H9 (cell line): Measurements from ENCODE around the gene BAIAP2. TPM values are rescaled to one million over a fixed set of nuclear protein-coding genes. Genes with fewer than 3 reads are reported as not detected.

Experiments used
- DNase-seq: peaks from one replicate; pipeline ENCODE4 v3.0.0-alpha.2; 2017
- H2AFZ ChIP-seq: one replicate; pipeline ENCODE4 v1.6.1; 2013; ENCODE audit warnings: mild to moderate bottlenecking, low read length, control low read depth, moderate library complexity
- H2AK5ac ChIP-seq: 2 replicates; pipeline ENCODE4 v1.6.1; 2013; ENCODE audit warnings: low read length, control low read depth, mixed read lengths; ENCODE audit not compliant: insufficient read length
- H2BK120ac ChIP-seq: one replicate; pipeline ENCODE4 v1.6.1; 2013; ENCODE audit warnings: low read depth, mild to moderate bottlenecking, low read length, control low read depth, inconsistent platforms; ENCODE audit not compliant: poor library complexity, severe bottlenecking
- H2BK12ac ChIP-seq: 2 replicates; pipeline ENCODE4 v1.6.1; 2013; ENCODE audit warnings: low read length, control low read depth, mixed read lengths, low read depth; ENCODE audit not compliant: insufficient read length
- H2BK15ac ChIP-seq: 2 replicates; pipeline ENCODE4 v1.6.1; 2013; ENCODE audit warnings: low read depth, low read length, control low read depth
- H2BK20ac ChIP-seq: one replicate; pipeline ENCODE4 v1.6.1; 2013; ENCODE audit warnings: low read depth, mild to moderate bottlenecking, low read length, control low read depth, inconsistent platforms; ENCODE audit not compliant: poor library complexity, severe bottlenecking
- H2BK5ac ChIP-seq: 2 replicates; pipeline ENCODE4 v1.6.1; 2013; ENCODE audit warnings: low read length, control low read depth, mixed read lengths; ENCODE audit not compliant: insufficient read length
- H3K14ac ChIP-seq: 2 replicates; pipeline ENCODE4 v1.6.1; 2013; ENCODE audit warnings: low read length, control low read depth; ENCODE audit not compliant: insufficient read depth
- H3K18ac ChIP-seq: 2 replicates; pipeline ENCODE4 v1.6.1; 2013; ENCODE audit warnings: low read depth, mild to moderate bottlenecking, mixed read lengths, low read length, control low read depth; ENCODE audit not compliant: insufficient read length
- H3K23ac ChIP-seq: 2 replicates; pipeline ENCODE4 v1.6.1; 2013; ENCODE audit warnings: low read length, control low read depth, mixed read lengths, low read depth; ENCODE audit not compliant: insufficient read length
- H3K23me2 ChIP-seq: 2 replicates; pipeline ENCODE4 v1.6.1; 2013; ENCODE audit warnings: low read depth, mild to moderate bottlenecking, mixed read lengths, low read length, control low read depth; ENCODE audit not compliant: insufficient read length, poor library complexity, severe bottlenecking
- H3K27ac ChIP-seq: 2 replicates; pipeline ENCODE4 v1.5.1; 2013; ENCODE audit warnings: low read length, control low read depth, mixed read lengths, low read depth; ENCODE audit not compliant: insufficient read length
- H3K27me3 ChIP-seq: 2 replicates; pipeline ENCODE4 v1.6.1; 2013; ENCODE audit warnings: low read length, control low read depth, inconsistent platforms; ENCODE audit not compliant: insufficient read depth
- H3K4ac ChIP-seq: 2 replicates; pipeline ENCODE4 v1.6.1; 2013; ENCODE audit warnings: low read depth, mild to moderate bottlenecking, control low read depth, inconsistent platforms, low read length, moderate library complexity
- H3K4me1 ChIP-seq: 2 replicates; pipeline ENCODE4 v1.6.1; 2013; ENCODE audit warnings: low read length, control low read depth, inconsistent platforms; ENCODE audit not compliant: insufficient read depth
- H3K4me2 ChIP-seq: 2 replicates; pipeline ENCODE4 v1.6.1; 2013; ENCODE audit warnings: low read length, control low read depth, mixed read lengths; ENCODE audit not compliant: insufficient read length, insufficient read depth
- H3K56ac ChIP-seq: 2 replicates; pipeline ENCODE4 v1.6.1; 2013; ENCODE audit warnings: low read depth, mild to moderate bottlenecking, mixed read lengths, low read length, control low read depth; ENCODE audit not compliant: insufficient read length
- H3K79me1 ChIP-seq: 2 replicates; pipeline ENCODE4 v1.6.1; 2013; ENCODE audit warnings: low read depth, mild to moderate bottlenecking, moderate library complexity, low read length, control low read depth, inconsistent platforms; ENCODE audit not compliant: insufficient read depth, poor library complexity, severe bottlenecking
- H3K79me2 ChIP-seq: 2 replicates; pipeline ENCODE4 v1.6.1; 2013; ENCODE audit warnings: low read length, control low read depth, inconsistent platforms; ENCODE audit not compliant: insufficient read depth
- H3K9ac ChIP-seq: 2 replicates; pipeline ENCODE4 v1.6.1; 2013; ENCODE audit warnings: low read length, control low read depth, mixed read lengths; ENCODE audit not compliant: insufficient read length; ENCODE audit errors: extremely low read depth
- H3K9me3 ChIP-seq: one replicate; pipeline ENCODE4 v1.6.1; 2013; ENCODE audit warnings: low read depth, low read length, inconsistent platforms; ENCODE audit not compliant: control insufficient read depth
- H3T11ph ChIP-seq: one replicate; pipeline ENCODE4 v1.6.1; 2013; ENCODE audit warnings: mild to moderate bottlenecking, low read length, control low read depth, inconsistent platforms
- H4K20me1 ChIP-seq: one replicate; pipeline ENCODE4 v1.6.1; 2013; ENCODE audit not compliant: control insufficient read depth, insufficient read length, insufficient read depth
- H4K5ac ChIP-seq: 2 replicates; pipeline ENCODE4 v1.6.1; 2013; ENCODE audit warnings: low read depth, mild to moderate bottlenecking, mixed read lengths, low read length, control low read depth; ENCODE audit not compliant: insufficient read length
- H4K8ac ChIP-seq: replicated peaks from 2 replicates; pipeline ENCODE4 v1.6.1; 2013; ENCODE audit warnings: low read length, control low read depth, mixed read lengths, low read depth; ENCODE audit not compliant: insufficient read length
- H4K91ac ChIP-seq: 2 replicates; pipeline ENCODE4 v1.6.1; 2013; ENCODE audit warnings: low read depth, mild to moderate bottlenecking, moderate library complexity, mixed read lengths, low read length, control low read depth; ENCODE audit not compliant: insufficient read length
- H3K27ac Mint-ChIP-seq, 3 experiments: 2 replicates in 2 of 3; 3 replicates in 1 of 3; pipeline ENCODE4 v1.8.0; 2020 to 2021; ENCODE audit warnings: mixed read lengths in 3 of 3, mild to moderate bottlenecking in 1 of 3, moderate library complexity in 1 of 3
- H3K27me3 Mint-ChIP-seq: 2 replicates; pipeline ENCODE4 v1.8.0; 2021; ENCODE audit warnings: low read depth, mild to moderate bottlenecking, moderate library complexity, mixed read lengths
- H3K36me3 Mint-ChIP-seq, 3 experiments: 2 replicates in 2 of 3; 3 replicates in 1 of 3; pipeline ENCODE4 v1.8.0; 2020 to 2021; ENCODE audit warnings: low read depth in 3 of 3, mixed read lengths in 3 of 3; ENCODE audit not compliant: insufficient read depth in 1 of 3
- H3K4me1 Mint-ChIP-seq, 2 experiments: 2 replicates each; pipeline ENCODE4 v1.8.0; 2020; ENCODE audit warnings: mixed read lengths in 2 of 2
- H3K4me3 Mint-ChIP-seq, 2 experiments: 2 replicates in 1 of 2; 3 replicates in 1 of 2; pipeline ENCODE4 v1.8.0; 2020 to 2021; ENCODE audit warnings: mild to moderate bottlenecking in 2 of 2, mixed read lengths in 2 of 2, moderate library complexity in 1 of 2
- H3K9me3 Mint-ChIP-seq, 2 experiments: 2 replicates in 1 of 2; 3 replicates in 1 of 2; pipeline ENCODE4 v1.8.0; 2020; ENCODE audit warnings: mild to moderate bottlenecking in 2 of 2, mixed read lengths in 2 of 2, moderate library complexity in 1 of 2
- WGBS: extraction: QIAGEN DNeasy Blood & Tissue Kit; methylation state at CpG from one replicate; pipeline ENCODE4 v1.1.7; 2013; ENCODE audit warnings: missing lambda C conversion rate, low lambda C conversion rate, mixed read lengths; ENCODE audit not compliant: insufficient read length; ENCODE audit errors: extremely low coverage; 5-methylcytosine and 5-hydroxymethylcytosine counted together
- total RNA-seq: library from RNA; stranded (reverse); gene quantifications from 2 replicates; pipeline ENCODE4 v1.2.1, GENCODE V29; 2021
- TF ChIP-seq, protein P1 (sequence below): fragments of 200-600 bp; sonication (generic); conservative IDR thresholded peaks from 3 replicates; pipeline ENCODE4 v1.8.0; 2021; ENCODE audit warnings: antibody characterized with exemption, mild to moderate bottlenecking

Gene BAIAP2
- total RNA-seq, 1 experiment from 2014 or later = 27.8 TPM

DNA sequence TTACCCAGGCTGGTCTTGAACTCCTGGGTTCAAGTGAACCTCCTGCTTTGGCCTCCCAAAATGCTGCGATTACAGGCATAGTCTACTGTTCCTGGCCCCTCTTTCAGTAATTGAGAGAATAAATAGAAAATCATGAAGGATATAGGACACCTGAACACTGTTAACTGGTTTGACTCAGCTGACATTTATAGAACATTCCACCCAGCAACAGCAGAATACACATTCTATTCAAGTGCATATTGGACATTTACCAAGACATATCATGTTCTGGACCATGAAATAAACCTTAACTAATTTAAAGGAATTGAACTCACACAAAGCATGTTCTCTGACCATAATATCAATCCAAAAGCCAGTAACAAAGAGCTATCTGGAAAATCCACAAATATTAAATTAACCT is 19.8 kb upstream of the BAIAP2 start:
- Mint-ChIP-seq H3K27me3 (peaks cover 22% of the 10 kb centered on the region), H3K36me3 (peaks cover 9 to 15% (median 10%) of the 10 kb centered on the region in 3 experiments), H3K9me3 (peaks cover 23 to 24% of the 10 kb centered on the region in 2 experiments), H3K4me3 (no peak overlapping the region), H3K27ac (no peak overlapping the region), H3K4me1 (peaks cover 22 to 34% of the 10 kb centered on the region in 2 experiments)
- Histone ChIP-seq H3K9me3 (peaks cover 7% of the 10 kb centered on the region), H3K9ac (no peak overlapping the region), H3K27ac (no peak overlapping the region), H4K20me1 (no peaks in the 10 kb centered on the region), H3K23ac (no peak overlapping the region), H2BK20ac (no peak overlapping the region), H4K5ac (no peak overlapping the region), H3K4me1 (no peaks in the 10 kb centered on the region), H3K79me1 (no peaks in the 10 kb centered on the region), H2AK5ac (no peak overlapping the region), H4K91ac (no peak overlapping the region), H3K79me2 (no peaks in the 10 kb centered on the region), H3K56ac (no peak overlapping the region), H2AFZ (no peak overlapping the region), H2BK120ac (no peak overlapping the region), H4K8ac (no peak overlapping the region), H3K14ac (no peak overlapping the region), H3K4ac (no peak overlapping the region), H3K18ac (no peak overlapping the region), H3K27me3 (no peaks in the 10 kb centered on the region), H2BK12ac (no peak overlapping the region), H3K23me2 (no peaks in the 10 kb centered on the region), H2BK15ac (no peak overlapping the region), H2BK5ac (no peak overlapping the region), H3K4me2 (no peak overlapping the region), H3T11ph (no peak overlapping the region)
- no peak for DNase-seq
- whole genome bisulfite sequencing = no CpG with 5 or more reads among the region's 1 CpG
- TF ChIP-seq, protein P1, sequence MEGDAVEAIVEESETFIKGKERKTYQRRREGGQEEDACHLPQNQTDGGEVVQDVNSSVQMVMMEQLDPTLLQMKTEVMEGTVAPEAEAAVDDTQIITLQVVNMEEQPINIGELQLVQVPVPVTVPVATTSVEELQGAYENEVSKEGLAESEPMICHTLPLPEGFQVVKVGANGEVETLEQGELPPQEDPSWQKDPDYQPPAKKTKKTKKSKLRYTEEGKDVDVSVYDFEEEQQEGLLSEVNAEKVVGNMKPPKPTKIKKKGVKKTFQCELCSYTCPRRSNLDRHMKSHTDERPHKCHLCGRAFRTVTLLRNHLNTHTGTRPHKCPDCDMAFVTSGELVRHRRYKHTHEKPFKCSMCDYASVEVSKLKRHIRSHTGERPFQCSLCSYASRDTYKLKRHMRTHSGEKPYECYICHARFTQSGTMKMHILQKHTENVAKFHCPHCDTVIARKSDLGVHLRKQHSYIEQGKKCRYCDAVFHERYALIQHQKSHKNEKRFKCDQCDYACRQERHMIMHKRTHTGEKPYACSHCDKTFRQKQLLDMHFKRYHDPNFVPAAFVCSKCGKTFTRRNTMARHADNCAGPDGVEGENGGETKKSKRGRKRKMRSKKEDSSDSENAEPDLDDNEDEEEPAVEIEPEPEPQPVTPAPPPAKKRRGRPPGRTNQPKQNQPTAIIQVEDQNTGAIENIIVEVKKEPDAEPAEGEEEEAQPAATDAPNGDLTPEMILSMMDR = no peak
